Measurements from ENCODE around the gene FGF14. TPM values are rescaled to one million over a fixed set of nuclear protein-coding genes. Genes with fewer than 3 reads are reported as not detected.

FGF14 gene
- total and polyA plus RNA-seq, 2 experiments from 2014 or later, result 0.73 TPM; not detected in 1

DNA sequence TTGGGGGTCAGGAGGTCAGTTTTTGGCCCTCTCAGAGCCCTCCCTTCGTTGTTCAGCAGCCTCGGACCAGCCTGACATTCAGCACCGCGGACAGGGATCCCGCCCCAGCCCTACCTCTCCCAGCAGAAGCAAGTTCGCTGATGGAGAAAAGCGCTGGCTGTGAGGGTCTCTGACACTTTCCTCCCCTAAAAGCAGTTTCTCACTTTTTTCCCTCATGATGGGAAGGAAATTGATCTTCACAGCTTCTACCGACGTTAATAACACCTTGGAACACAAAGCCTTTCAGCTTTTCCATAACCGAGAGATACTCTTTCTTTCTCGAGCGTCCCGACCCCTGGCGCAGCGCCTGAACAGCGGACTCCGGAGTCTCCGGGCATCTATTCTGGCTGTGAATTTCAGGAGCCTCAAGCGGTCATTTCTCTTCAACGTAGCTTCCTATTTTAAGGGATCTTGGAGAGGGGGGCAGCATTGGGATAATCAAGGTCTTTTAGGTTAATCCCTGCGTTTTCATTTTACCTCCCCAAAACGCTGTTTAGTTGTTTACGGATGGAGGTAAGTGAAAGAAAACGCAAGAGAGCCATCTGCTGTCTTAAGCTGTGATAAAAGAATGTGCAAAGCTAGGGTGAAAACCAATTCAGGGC, 482.2 kb downstream of the FGF14 start:
- Histone ChIP-seq H3K27ac (no peak overlapping the region), H2AFZ (no peak overlapping the region), H3K79me2 (no peaks in the 10 kb centered on the region), H3K27me3 (peaks cover 77% of the 10 kb centered on the region), H3K4me1 (ENCODE audit: insufficient read depth) (no peaks in the 10 kb centered on the region), H3K4me3 (peak overlapping the region; percentile 16), H3K9me2 (replicated peaks; ENCODE audit: insufficient read depth) (no peaks in the 10 kb centered on the region), H4K20me1 (ENCODE audit: insufficient read depth, poor library complexity, severe bottlenecking) (no peaks in the 10 kb centered on the region), H3K9me3 (ENCODE audit: low read depth) (no peaks in the 10 kb centered on the region), H3K36me3 (replicated peaks; ENCODE audit: insufficient read depth, low read depth) (no peaks in the 10 kb centered on the region), H3K4me2 (peak overlapping the region; percentile 83)
- WGBS (ENCODE audit: low lambda C conversion rate, missing lambda C conversion rate), result 4% methylated on average over 24 of the region's 24 CpGs
- DNase-seq (ENCODE audit: low spot score), result peak; percentile 62
- TF ChIP-seq, protein P1, sequence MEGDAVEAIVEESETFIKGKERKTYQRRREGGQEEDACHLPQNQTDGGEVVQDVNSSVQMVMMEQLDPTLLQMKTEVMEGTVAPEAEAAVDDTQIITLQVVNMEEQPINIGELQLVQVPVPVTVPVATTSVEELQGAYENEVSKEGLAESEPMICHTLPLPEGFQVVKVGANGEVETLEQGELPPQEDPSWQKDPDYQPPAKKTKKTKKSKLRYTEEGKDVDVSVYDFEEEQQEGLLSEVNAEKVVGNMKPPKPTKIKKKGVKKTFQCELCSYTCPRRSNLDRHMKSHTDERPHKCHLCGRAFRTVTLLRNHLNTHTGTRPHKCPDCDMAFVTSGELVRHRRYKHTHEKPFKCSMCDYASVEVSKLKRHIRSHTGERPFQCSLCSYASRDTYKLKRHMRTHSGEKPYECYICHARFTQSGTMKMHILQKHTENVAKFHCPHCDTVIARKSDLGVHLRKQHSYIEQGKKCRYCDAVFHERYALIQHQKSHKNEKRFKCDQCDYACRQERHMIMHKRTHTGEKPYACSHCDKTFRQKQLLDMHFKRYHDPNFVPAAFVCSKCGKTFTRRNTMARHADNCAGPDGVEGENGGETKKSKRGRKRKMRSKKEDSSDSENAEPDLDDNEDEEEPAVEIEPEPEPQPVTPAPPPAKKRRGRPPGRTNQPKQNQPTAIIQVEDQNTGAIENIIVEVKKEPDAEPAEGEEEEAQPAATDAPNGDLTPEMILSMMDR (IDR thresholded peaks at IDR 0.05; ENCODE audit: poor library complexity), result no peak
- TF ChIP-seq EZH2phosphoT487 (IDR thresholded peaks at IDR 0.05; ENCODE audit: low read depth, severe bottlenecking, unreplicated experiment), result no peak
- TF ChIP-seq EZH2 (IDR thresholded peaks at IDR 0.05; ENCODE audit: borderline replicate concordance), result no peak

DNA sequence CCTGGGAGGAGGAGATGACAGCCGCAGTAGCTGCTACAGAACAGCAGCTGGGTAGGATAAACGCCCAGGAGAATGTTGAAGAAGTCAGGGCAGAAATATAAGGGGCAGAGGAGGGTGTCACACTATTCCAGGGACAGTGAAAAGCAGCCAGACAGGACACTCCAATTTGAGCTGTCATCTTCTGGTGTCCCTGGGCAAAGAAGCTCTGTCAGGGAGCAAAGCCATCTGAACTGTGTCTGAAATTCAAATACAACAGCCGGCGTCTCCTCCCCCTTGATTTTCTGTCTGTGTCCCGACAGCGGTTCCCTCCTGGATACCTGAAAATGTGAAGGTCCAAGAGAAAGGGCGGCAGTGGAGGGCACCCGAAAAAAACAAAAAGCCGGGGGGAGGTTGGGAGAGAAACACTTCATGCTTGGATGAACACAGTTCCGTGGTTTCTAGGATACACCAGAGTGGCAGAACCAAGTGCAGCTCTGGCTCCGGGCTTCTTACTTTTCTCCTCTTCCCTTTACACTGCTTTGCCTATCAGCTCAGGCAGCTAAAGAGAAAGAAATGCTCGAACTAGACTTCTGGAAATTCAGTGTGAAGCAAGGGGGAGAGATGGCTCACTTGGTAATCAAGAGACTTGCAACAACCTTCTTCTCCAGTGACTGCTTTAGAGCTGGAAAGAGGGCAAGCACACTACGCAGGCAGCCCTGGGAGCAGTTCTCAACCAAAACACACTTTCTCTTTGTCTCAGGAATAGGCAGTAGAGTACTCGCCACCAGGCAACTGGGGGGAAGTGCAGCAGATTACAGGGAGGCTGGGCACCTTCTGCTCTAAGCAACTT, 483.8 kb downstream of the FGF14 start:
- Histone ChIP-seq H2AFZ (no peak overlapping the region), H3K4me1 (ENCODE audit: insufficient read depth) (no peaks in the 10 kb centered on the region), H4K20me1 (ENCODE audit: insufficient read depth, poor library complexity, severe bottlenecking) (no peaks in the 10 kb centered on the region), H3K36me3 (replicated peaks; ENCODE audit: insufficient read depth, low read depth) (no peaks in the 10 kb centered on the region), H3K4me2 (no peak overlapping the region), H3K4me3 (no peak overlapping the region), H3K9me2 (replicated peaks; ENCODE audit: insufficient read depth) (no peaks in the 10 kb centered on the region), H3K9me3 (ENCODE audit: low read depth) (no peaks in the 10 kb centered on the region), H3K27ac (no peak overlapping the region), H3K27me3 (peaks cover 84% of the 10 kb centered on the region), H3K79me2 (no peaks in the 10 kb centered on the region)
- DNase-seq (ENCODE audit: low spot score), result no peak
- TF ChIP-seq, protein P1 (IDR thresholded peaks at IDR 0.05; ENCODE audit: poor library complexity), result no peak
- TF ChIP-seq EZH2 (IDR thresholded peaks at IDR 0.05; ENCODE audit: borderline replicate concordance), result no peak
- TF ChIP-seq EZH2phosphoT487 (IDR thresholded peaks at IDR 0.05; ENCODE audit: low read depth, severe bottlenecking, unreplicated experiment), result no peak
- 21% methylated on average over 14 of the region's 14 CpGs for WGBS (ENCODE audit: low lambda C conversion rate, missing lambda C conversion rate)

DNA sequence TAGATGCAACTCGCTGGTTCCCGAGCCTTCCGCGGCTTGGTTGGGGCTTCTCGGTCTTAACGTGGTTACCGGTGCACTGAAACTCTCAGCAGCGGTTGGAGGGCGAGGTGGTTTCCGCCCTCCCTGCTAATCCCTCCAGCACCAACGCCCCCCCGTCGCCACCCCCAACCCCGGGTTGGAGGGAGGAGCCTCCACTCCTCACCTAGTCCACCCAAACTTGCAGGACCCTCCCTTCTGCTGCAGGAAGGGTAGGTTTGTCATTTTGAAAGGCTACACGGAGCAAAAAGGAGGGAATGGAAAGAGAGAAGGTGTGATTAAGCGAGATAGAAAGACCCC, 484.4 kb downstream of the FGF14 start:
- DNase-seq (ENCODE audit: low spot score), result no peak
- Histone ChIP-seq H3K27ac (no peak overlapping the region), H3K36me3 (replicated peaks; ENCODE audit: insufficient read depth, low read depth) (no peaks in the 10 kb centered on the region), H3K4me3 (no peak overlapping the region), H2AFZ (no peak overlapping the region), H3K27me3 (peaks cover 88% of the 10 kb centered on the region), H3K79me2 (no peaks in the 10 kb centered on the region), H3K9me2 (replicated peaks; ENCODE audit: insufficient read depth) (no peaks in the 10 kb centered on the region), H3K9me3 (ENCODE audit: low read depth) (no peaks in the 10 kb centered on the region), H3K4me2 (no peak overlapping the region), H4K20me1 (ENCODE audit: insufficient read depth, poor library complexity, severe bottlenecking) (no peaks in the 10 kb centered on the region), H3K4me1 (ENCODE audit: insufficient read depth) (no peaks in the 10 kb centered on the region)
- WGBS (ENCODE audit: low lambda C conversion rate, missing lambda C conversion rate), result 2% methylated on average over 11 of the region's 16 CpGs
- TF ChIP-seq EZH2phosphoT487 (IDR thresholded peaks at IDR 0.05; ENCODE audit: low read depth, severe bottlenecking, unreplicated experiment), result no peak
